Lung (tissue), 12 donors: ENCODE results near the gene DDX41. TPM values are rescaled to one million over a fixed set of nuclear protein-coding genes. Genes with fewer than 3 reads are reported as not detected.

Experiments used
- ATAC-seq: fragments of 200-7000 bp; cut with Tn5 transposase; one replicate; pipeline ENCODE4 v1.9.1; 2020; ENCODE audit warnings: moderate number of reproducible peaks; ENCODE audit not compliant: insufficient read depth, low FRiP score
- DNase-seq, 3 donors: peaks; one replicate each; pipeline ENCODE4 v3.0.0-alpha.2; 2013 to 2017
- H3K27ac ChIP-seq, 2 donors: one replicate each; pipeline ENCODE4 v1.5.1; 2013; ENCODE audit warnings: mild to moderate bottlenecking in 2 of 2, moderate library complexity in 2 of 2, control low read depth in 1 of 2, inconsistent platforms in 1 of 2, low read depth in 1 of 2, low read length in 1 of 2
- H3K27me3 ChIP-seq, 3 donors: one replicate each; pipeline ENCODE4 v1.5.1; 2013; ENCODE audit warnings: low read length in 2 of 3; ENCODE audit not compliant: control insufficient read depth in 3 of 3, insufficient read depth in 3 of 3
- H3K36me3 ChIP-seq, 4 donors: one replicate each; pipeline ENCODE4 v1.5.1; 2013; ENCODE audit warnings: low read length in 4 of 4, mild to moderate bottlenecking in 1 of 4, moderate library complexity in 1 of 4; ENCODE audit not compliant: control insufficient read depth in 4 of 4, insufficient read depth in 4 of 4
- H3K4me1 ChIP-seq, 5 donors: one replicate each; pipeline ENCODE4 v1.5.1; 2013; ENCODE audit warnings: low read length in 5 of 5, mild to moderate bottlenecking in 2 of 5, moderate library complexity in 1 of 5; ENCODE audit not compliant: control insufficient read depth in 5 of 5, insufficient read depth in 5 of 5
- H3K4me3 ChIP-seq: one replicate; pipeline ENCODE4 v1.5.1; 2013; ENCODE audit warnings: mild to moderate bottlenecking, control low read depth, moderate library complexity
- H3K9ac ChIP-seq, 2 donors: one replicate each; pipeline ENCODE4 v1.5.1; 2013; ENCODE audit warnings: low read length in 2 of 2, control low read depth in 1 of 2; ENCODE audit not compliant: insufficient read depth in 1 of 2
- H3K9me3 ChIP-seq, 4 donors: one replicate each; pipeline ENCODE4 v1.5.1; 2013; ENCODE audit warnings: low read length in 3 of 4, mild to moderate bottlenecking in 1 of 4, moderate library complexity in 1 of 4; ENCODE audit not compliant: control insufficient read depth in 4 of 4, insufficient read depth in 3 of 4
- WGBS, 2 donors: extraction: QIAGEN DNeasy Blood & Tissue Kit; methylation state at CpG; one replicate each; pipeline ENCODE4 v1.1.7; 2013; 5-methylcytosine and 5-hydroxymethylcytosine counted together
- polyA plus RNA-seq, 2 donors: library from polyadenylated mRNA; stranded (reverse); fragments of 200-250 nt; gene quantifications; one replicate each; pipeline ENCODE4 v1.2.1, GENCODE V29; 2013
- total RNA-seq, 2 donors: library from RNA; depleted of rRNA in 1 of 2; stranded (reverse); fragments of >200 nt in 1 of 2; gene quantifications; one replicate each; pipeline ENCODE4 v1.2.1, GENCODE V29; 2014 to 2021
- TF ChIP-seq, protein P1 (sequence below): IDR thresholded peaks from 2 replicates; pipeline ENCODE4 v1.5.1; 2012; ENCODE audit warnings: mild to moderate bottlenecking; ENCODE audit errors: control extremely low read depth, extremely low read depth
- donor health status: control.
- donor health status: control.
- donor health status: Bipolar disorder and iron deficiency.
- donor health status: healthy.
- donor health status: DM: yes; HTN: yes; CAD: no.

The DDX41 gene
- total and polyA plus RNA-seq, 4 donors: 63.2 to 110 (median 73.6) TPM

DNA sequence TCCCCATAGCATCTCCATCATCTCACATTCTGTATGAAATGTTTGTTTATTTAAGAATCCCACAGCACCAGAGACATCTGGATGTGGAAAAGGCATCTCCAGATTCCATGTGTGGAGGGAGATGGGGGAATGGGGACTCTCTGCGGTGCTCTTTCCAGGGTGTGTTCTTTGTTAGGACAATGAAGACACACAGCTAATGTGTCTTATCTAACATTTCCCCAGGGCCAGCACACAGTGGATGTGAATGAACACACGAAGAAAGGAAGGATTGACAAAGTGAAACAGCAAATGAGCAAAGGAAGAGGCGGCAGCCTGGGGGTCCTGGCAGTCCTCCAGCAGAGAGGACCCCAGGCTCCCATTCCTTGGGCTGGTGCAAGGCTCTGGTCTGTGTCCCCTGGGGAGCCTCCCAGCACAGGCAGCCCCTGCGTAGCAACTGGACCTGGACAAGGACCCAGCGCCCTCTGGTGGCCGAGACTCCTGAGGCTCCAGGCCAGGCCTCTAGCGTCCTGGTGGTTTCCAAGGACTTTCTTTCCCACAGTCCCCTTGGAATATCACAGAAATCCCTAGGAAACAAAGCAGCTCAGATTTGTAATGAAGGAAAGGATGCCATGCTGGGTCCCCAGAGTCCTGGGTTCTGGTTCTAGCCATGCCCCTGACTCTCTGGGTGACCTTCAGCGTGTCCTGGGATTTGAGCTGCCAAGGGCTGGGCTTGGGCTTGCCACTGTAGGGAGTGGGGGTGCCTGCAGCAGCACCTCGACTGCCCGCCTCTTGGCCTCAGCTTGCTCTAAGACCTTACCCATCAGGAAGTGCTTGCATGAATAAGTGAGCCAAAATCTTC, 15.9 kb downstream of the DDX41 start:
- TF ChIP-seq, protein P1, sequence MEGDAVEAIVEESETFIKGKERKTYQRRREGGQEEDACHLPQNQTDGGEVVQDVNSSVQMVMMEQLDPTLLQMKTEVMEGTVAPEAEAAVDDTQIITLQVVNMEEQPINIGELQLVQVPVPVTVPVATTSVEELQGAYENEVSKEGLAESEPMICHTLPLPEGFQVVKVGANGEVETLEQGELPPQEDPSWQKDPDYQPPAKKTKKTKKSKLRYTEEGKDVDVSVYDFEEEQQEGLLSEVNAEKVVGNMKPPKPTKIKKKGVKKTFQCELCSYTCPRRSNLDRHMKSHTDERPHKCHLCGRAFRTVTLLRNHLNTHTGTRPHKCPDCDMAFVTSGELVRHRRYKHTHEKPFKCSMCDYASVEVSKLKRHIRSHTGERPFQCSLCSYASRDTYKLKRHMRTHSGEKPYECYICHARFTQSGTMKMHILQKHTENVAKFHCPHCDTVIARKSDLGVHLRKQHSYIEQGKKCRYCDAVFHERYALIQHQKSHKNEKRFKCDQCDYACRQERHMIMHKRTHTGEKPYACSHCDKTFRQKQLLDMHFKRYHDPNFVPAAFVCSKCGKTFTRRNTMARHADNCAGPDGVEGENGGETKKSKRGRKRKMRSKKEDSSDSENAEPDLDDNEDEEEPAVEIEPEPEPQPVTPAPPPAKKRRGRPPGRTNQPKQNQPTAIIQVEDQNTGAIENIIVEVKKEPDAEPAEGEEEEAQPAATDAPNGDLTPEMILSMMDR: peak; percentile 80
- Histone ChIP-seq H3K4me3 (no peak overlapping the region), H3K27me3 (no peaks in the 10 kb centered on the region), H3K9ac (peak overlapping the region in 1 of 2 donors; percentile 15), H3K27ac (no peak overlapping the region), H3K36me3 (peaks cover 0 to 6% (median 0%) of the 10 kb centered on the region in 4 donors), H3K4me1 (peaks cover 0 to 26% (median 7%) of the 10 kb centered on the region in 5 donors), H3K9me3 (no peaks in the 10 kb centered on the region)
- 19 to 21% methylated on average over 10 of the region's 10 CpGs for WGBS, 2 donors
- DNase-seq (peak; percentile 90 to 92 (median 91)), ATAC-seq (no peak)

DNA sequence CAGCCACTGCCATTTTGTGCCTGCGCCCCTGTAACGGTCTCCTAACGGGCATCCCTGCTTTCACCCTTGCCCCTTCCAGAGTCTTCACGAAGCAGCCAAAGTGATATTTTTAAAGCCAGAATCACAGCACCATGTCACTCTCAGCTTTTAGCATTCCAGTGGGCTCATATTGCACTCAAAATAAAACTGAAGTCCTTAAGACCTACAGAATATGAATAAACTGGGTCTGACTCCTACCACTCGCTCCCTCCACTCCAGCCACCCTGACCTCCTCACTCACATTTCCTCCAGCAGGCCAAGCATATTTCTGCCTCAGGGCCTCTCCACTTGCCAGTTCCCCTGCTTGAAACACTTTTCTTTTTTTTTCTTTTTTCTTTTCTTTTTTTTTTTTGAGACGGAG, 16.9 kb downstream of the DDX41 start:
- Histone ChIP-seq H3K9me3 (no peaks in the 10 kb centered on the region), H3K4me1 (peaks cover 6 to 36% (median 14%) of the 10 kb centered on the region in 5 donors), H3K27ac (no peak overlapping the region), H3K27me3 (no peaks in the 10 kb centered on the region), H3K36me3 (peaks cover 0 to 3% (median 0%) of the 10 kb centered on the region in 4 donors), H3K9ac (no peak overlapping the region), H3K4me3 (no peak overlapping the region)
- 72 to 87% methylated on average over 6 of the region's 6 CpGs for WGBS, 2 donors
- no peak for ATAC-seq
- TF ChIP-seq, protein P1: no peak
- DNase-seq: no peak

DNA sequence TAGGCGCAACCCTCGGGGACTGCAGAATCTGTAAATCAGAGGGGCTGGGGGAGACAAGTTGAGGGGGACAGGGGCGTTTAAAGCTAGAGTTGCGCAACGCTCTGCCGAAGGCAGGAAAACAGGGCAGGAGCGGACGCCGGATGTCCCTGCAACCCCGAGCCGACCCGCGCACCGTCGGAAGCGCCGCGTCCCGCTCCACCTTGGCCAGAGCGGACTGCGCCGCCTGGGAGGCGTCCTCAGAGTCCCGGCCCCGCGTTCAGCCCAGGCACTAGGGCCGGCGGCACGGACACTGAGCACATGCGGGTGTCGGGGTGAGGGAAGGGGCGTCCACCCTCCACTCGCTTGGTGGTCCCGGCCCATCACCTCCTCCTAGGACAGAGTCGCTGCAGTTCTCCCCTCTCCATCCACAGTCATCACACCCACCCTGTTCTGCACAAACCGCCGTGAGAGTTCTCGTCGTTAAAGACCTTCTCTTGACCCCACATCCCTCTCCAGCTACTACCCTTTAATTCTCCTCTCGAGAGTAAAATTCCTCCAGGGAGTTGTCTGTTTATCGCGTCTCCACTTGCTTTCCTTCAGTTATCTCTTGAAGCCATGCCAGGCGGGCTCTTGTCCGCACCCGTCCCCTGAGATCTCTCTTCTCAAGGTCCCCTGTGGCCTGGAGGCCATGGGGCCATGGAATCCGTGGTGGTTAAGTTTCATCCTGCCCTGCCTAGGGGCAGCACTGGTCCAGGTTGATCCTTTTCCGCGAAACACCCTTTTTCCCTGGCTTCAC, 18.6 kb downstream of the DDX41 start:
- Histone ChIP-seq H3K9me3 (no peaks in the 10 kb centered on the region), H3K9ac (no peak overlapping the region), H3K4me3 (peak overlapping the region; percentile 18), H3K4me1 (peaks cover 6 to 53% (median 20%) of the 10 kb centered on the region in 5 donors), H3K27me3 (no peaks in the 10 kb centered on the region), H3K36me3 (peaks cover 0 to 6% (median under 1%) of the 10 kb centered on the region in 4 donors), H3K27ac (peak overlapping the region; percentile 13 to 71)
- DNase-seq (peak in 1 of 3 donors; percentile 40), ATAC-seq (no peak)
- 11 to 12% methylated on average over 48 of the region's 48 CpGs for WGBS, 2 donors
- TF ChIP-seq, protein P1: no peak
